Measurements from ENCODE around the gene SPATA20.

Gene SPATA20

GRCh38 chr17:50557630-50558029 is 10.7 kb downstream of the SPATA20 start:
- in situ Hi-C loops (cut with MboI; ENCODE audit: low sequenced_read_pairs): no loop called here

- in situ Hi-C loops (cut with MboI; ENCODE audit: low sequenced_read_pairs): no loop called here
These were observed 11.1 kb downstream of the SPATA20 start for GRCh38 chr17:50558091-50558490.

GRCh38 chr17:50558581-50558940 is 11.6 kb downstream of the SPATA20 start:
- in situ Hi-C loops (cut with MboI; ENCODE audit: low sequenced_read_pairs): no loop called here

- in situ Hi-C loops (cut with MboI; ENCODE audit: low sequenced_read_pairs): no loop called here
These were observed 12.1 kb downstream of the SPATA20 start for GRCh38 chr17:50558941-50559614.

GRCh38 chr17:50559674-50560184 is 12.8 kb downstream of the SPATA20 start:
- in situ Hi-C loops (cut with MboI; ENCODE audit: low sequenced_read_pairs): no loop called here

- in situ Hi-C loops (cut with MboI; ENCODE audit: low sequenced_read_pairs): no loop called here
These were observed 13.3 kb downstream of the SPATA20 start, which contains the start of gene CACNA1G for GRCh38 chr17:50560185-50560824. CACNA1G (plus strand) TSS chr17:50560715; CDS start chr17:50561460, 745 bp downstream.

- in situ Hi-C loops (cut with MboI; ENCODE audit: low sequenced_read_pairs): no loop called here
These were observed 14.2 kb downstream of the SPATA20 start for GRCh38 chr17:50560931-50561745.

GRCh38 chr17:50561746-50562141 is 14.8 kb downstream of the SPATA20 start:
- in situ Hi-C loops (cut with MboI; ENCODE audit: low sequenced_read_pairs): no loop called here

- in situ Hi-C loops (cut with MboI; ENCODE audit: low sequenced_read_pairs): no loop called here
These were observed 15.5 kb downstream of the SPATA20 start for GRCh38 chr17:50562242-50563091.

- in situ Hi-C loops (cut with MboI; ENCODE audit: low sequenced_read_pairs): no loop called here
These were observed 16.1 kb downstream of the SPATA20 start for GRCh38 chr17:50563092-50563511.

GRCh38 chr17:50564916-50565315 is 17.9 kb downstream of the SPATA20 start:
- in situ Hi-C loops (cut with MboI; ENCODE audit: low sequenced_read_pairs): no loop called here

- in situ Hi-C loops (cut with MboI; ENCODE audit: low sequenced_read_pairs): no loop called here
These were observed 18.7 kb downstream of the SPATA20 start for GRCh38 chr17:50565402-50566350.

- in situ Hi-C loops (cut with MboI; ENCODE audit: low sequenced_read_pairs): no loop called here
These were observed 19.9 kb downstream of the SPATA20 start for GRCh38 chr17:50566886-50567285.

- in situ Hi-C loops (cut with MboI; ENCODE audit: low sequenced_read_pairs): no loop called here
These were observed 21.7 kb downstream of the SPATA20 start for GRCh38 chr17:50568659-50569058.

- in situ Hi-C loops (cut with MboI; ENCODE audit: low sequenced_read_pairs): no loop called here
These were observed 22.6 kb downstream of the SPATA20 start for GRCh38 chr17:50569592-50569991.

GRCh38 chr17:50570032-50570431 is 23.1 kb downstream of the SPATA20 start:
- in situ Hi-C loops (cut with MboI; ENCODE audit: low sequenced_read_pairs): no loop called here

GRCh38 chr17:50570528-50570927 is 23.6 kb downstream of the SPATA20 start:
- in situ Hi-C loops (cut with MboI; ENCODE audit: low sequenced_read_pairs): no loop called here

- in situ Hi-C loops (cut with MboI; ENCODE audit: low sequenced_read_pairs): no loop called here
These were observed 24.7 kb downstream of the SPATA20 start for GRCh38 chr17:50571681-50572080.

- in situ Hi-C loops (cut with MboI; ENCODE audit: low sequenced_read_pairs): no loop called here
These were observed 25.6 kb downstream of the SPATA20 start for GRCh38 chr17:50572541-50572940.
